LHCN-M2 (cell line): ENCODE data around the gene C2orf69. TPM values are rescaled to one million over a fixed set of nuclear protein-coding genes. Genes with fewer than 3 reads are reported as not detected.
"Not testable (repeated sequence)": the region's sequence is repeated elsewhere in the genome, so short reads cannot be mapped to it uniquely, and the experiment has no call there.

Source experiments
- DNase-seq: peaks from one replicate; pipeline ENCODE4 v3.0.0-alpha.2; 2012; ENCODE audit warnings: low read depth
- polyA plus RNA-seq: library from polyadenylated mRNA; unstranded; fragments of >200 nt; gene quantifications from one replicate; pipeline ENCODE4 v1.2.1, GENCODE V29; 2012; ENCODE audit warnings: missing spikeins
- total RNA-seq: library from RNA; depleted of rRNA; stranded (reverse); fragments of >200 nt; gene quantifications from 2 replicates; pipeline ENCODE4 v1.2.3, GENCODE V29; 2014; rRNA removed

The C2orf69 gene
- total RNA-seq: 18.7 and 23.2 TPM in 2 replicates
- polyA plus RNA-seq: 3.5 TPM

DNA sequence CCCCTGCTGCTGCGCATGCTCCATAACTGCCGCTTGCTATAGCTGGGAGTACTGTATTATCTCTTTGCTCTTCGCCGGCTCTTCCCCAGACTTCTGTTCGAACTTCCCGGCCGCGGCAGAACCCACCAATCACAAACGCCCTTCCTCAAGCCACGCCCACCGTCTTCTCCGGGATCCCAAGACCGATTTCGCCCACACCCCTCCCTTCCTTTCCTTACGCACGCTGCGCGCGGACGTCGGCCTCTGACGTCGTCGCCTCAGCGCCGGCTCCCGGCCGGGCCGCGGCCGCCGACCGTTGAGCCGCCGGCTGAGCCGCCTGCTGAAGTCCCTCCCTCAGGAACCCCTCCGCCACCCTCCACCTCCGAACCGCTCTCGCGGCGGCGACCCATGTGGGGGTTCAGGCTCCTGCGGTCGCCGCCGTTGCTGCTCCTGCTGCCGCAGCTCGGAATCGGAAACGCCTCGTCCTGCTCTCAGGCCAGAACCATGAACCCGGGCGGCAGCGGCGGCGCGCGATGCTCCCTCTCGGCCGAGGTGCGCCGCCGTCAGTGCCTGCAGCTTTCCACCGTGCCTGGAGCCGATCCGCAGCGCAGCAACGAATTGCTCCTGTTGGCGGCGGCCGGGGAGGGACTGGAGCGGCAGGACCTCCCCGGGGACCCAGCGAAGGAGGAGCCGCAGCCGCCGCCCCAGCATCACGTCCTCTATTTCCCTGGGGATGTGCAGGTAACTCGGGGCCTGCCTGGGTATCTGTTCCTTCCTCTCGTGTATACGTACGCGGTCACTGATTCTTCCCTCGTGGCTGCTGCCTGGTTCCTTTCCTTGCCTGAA is at the start of gene C2orf69:
C2orf69 (plus strand) TSS at position 242 of the 825 bp plus-strand sequence; CDS start at position 388, 146 bp downstream.
- peak; percentile 97 for DNase-seq

DNA sequence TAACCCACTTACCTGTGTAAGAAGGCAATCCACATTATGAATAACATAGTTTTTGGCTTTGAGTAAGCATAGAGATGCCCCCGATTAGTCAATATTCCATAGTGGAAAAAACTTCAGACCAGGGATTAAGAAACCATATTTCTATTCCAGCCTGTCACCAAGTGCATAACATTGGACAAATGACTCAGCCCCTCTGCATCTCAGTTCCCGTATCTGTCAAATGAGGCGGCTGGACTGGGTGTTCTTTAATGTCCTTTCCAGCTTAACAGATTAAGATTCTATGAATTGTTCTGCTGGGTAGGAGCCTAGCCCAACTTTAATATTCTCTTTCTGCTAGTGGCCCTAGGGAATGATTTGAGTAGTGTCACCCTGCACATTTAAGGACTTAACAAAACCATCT is 48.3 kb upstream of the C2orf69 start:
- DNase-seq: peak; percentile 15

- DNase-seq: no peak
These were observed 45.2 kb upstream of the C2orf69 start for GRCh38 chr2:199865905-199866304.

DNA sequence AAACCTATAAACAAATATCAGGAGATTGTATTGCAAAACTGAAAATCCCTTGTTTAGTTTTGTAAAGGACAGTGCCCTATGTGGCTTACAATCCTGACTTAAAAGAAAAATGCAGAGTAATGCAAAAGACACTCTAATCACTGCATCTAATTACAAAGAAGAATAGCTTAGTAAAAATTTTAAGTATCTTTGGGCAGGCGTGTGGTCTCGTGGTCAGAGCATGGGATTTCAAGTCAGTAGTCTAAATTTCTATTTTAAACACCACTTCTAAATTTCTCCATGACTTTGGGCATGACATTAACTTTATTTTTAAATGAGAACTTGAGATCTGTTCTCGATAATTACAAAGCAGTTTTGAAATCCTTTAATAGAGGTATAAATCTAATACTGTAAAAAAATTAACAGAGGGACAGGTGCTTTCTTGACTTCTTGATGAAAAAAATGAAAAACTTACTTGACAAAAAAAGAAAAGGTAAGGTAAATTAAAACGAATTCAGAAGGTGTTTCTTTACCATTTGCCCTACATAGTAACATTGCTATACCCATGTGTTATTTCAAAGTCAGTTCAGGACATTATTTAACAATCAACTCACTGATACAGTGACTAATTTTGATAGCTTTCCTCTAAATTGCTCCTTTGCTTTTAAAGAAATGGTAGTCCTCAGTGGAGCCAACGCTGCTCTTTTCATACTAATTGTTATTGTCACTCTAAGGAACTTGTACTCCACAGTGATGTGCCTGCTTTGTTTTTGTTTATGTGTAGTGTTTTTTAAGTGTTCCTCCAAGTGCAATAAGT is 42.5 kb upstream of the C2orf69 start:
- no peak for DNase-seq

DNA sequence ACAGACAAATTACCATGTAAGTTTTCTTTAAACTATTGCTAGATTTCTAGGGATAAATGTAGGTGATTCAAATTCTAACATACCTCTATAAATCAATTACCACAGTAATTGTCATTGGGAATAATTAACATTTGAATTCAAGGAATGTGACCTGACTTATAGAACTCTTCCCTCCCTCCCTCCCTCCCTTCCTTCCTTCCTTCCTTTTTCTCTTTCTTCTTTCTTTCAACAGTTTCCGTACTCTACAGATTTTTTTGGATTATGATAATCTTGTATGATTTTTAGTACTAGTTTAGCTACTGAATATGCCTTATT is 41.9 kb upstream of the C2orf69 start:
- DNase-seq: no peak

GRCh38 chr2:199869653-199870052 is 41.4 kb upstream of the C2orf69 start:
- no peak for DNase-seq

DNA sequence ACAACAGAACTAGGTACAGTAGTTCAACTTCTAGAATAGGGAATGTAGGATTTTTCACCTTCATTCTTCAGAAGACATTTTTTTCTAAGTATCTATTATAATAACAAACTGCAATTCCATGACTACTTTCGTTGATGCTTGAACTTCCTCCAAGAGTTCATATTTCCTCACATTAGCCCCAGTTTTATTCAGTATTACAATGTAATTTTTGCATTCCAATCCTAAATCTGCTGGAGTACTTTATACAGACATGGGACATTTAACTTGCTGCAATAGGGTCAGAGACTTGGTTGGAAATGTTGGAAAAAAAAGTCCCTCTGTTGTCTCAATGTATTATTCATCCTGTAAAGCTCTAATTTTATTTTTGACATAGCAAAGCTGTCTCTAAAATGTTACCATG is 40.5 kb upstream of the C2orf69 start:
- no peak for DNase-seq

DNA sequence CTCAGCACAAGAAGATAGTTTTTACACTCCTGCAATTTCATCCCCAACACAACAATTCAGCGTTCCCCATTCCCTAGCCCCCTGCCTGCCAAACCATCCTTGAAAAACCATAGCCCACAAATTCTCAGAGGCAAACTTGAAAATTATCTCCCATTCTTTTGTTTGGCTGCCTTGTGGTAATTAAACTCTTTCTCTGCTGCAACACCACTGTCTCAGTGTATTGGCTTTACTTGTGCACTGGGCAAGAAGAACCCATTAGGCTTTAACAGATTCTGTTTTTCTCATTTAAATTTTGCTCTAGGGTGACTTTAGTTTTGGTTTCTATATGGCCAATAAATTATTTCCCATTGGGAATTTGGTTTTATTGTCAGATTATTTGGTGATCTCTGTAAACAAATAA is 36.9 kb upstream of the C2orf69 start:
- DNase-seq: no peak

DNA sequence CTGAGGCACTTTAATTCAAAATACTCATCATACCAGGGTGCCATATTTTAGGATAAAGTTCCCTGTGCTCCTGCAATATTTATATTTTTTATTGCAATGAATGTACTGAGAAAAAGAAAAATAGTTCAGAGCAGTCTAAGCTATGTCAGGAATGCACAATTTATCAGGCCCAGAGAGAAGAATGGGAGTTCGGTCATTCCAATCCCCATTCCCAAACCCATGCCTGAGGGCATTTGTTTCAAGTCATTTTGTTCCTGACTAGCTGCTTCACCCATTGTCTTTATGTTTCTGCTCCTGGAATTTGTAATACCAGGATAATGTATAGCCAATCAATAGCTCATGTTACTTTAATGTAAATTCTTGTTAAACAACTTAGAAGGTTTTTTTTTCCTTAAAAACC is 35.7 kb upstream of the C2orf69 start:
- DNase-seq: no peak

- DNase-seq: no peak
These were observed 28.4 kb upstream of the C2orf69 start for GRCh38 chr2:199882667-199883066.

- peak; percentile 3 for DNase-seq
These were observed 27.4 kb upstream of the C2orf69 start for GRCh38 chr2:199883474-199884212.

- no peak for DNase-seq
These were observed 15.7 kb upstream of the C2orf69 start for GRCh38 chr2:199895406-199895805.

DNA sequence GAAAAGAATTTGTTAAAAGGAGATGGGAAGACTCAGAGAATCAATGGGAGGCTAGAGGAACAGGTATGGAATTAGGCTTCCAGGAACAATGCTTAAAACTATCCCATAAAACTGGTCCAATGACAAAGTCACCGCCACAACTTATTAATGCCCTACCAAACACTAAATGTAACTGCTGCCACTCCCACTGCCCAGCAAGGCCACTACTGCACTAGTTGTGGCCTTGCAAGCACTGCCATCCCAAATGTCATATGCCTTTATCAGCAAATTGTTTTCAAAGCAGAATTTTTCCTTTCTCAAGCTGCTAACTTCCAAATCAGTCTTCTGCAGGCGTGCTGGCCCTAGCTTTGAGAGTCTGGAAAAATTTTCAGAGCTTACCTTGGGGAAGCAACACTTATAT is 14.5 kb upstream of the C2orf69 start:
- no peak for DNase-seq

GRCh38 chr2:199901942-199902341 is 9.2 kb upstream of the C2orf69 start:
- DNase-seq: no peak

DNA sequence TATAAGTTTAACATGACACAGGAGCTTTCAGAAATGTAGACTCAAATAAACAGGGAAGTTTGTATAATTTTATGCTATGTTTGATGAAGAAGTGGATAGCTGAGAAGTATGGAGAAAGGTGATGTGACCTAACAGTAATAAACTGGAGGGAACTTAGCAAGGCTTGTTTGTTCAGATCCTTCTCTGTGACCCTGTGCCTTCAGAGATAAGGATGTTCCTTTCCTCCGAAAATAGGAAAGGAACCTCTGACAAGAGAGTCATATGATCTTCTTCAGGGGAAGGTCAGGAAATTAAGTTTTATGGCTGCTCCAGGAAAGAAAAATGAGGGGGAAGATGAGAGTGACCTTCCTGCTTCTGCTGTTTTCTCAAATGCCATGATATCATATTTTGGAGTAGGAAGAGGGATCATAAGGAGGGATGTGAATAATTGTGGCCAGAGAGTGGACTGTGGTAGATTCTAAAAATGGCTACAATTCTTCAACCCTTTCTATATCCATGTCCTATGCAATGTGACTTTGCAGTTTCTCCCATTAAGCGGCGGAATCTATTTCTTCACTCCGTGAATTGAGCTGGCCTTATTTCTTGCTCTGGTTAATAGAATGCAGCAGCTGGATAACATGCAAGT is 8.5 kb upstream of the C2orf69 start:
- DNase-seq: no peak

DNA sequence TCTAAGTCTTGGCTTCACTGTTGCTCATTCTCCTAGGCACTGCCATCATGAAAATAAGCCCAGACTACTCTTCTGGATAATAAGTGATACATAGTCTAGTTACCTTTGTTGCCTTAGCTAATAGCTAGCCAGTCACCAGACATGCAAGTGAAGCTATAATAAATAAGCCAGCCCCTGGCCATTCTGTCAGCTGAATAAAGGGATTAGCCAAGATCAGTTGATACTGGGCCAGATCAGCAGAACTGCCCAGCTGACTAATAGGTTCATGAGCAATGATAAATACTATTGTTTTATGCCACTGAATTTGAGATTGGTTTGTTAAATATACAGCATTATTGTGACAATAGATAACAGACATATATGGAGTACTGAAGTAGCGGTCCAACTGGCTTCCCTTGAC is 8.0 kb upstream of the C2orf69 start:
- no peak for DNase-seq

- DNase-seq: no peak
These were observed 3.9 kb upstream of the C2orf69 start for GRCh38 chr2:199907008-199907714.

- DNase-seq: no peak
These were observed 598 bp upstream of the C2orf69 start for GRCh38 chr2:199910338-199911051.

GRCh38 chr2:199911877-199912161 is 726 bp downstream of the C2orf69 start:
- DNase-seq: no peak

- not testable (repeated sequence) for DNase-seq
These were observed 1.5 kb downstream of the C2orf69 start for GRCh38 chr2:199912553-199913114.
